IMR-90 (cell line): Measurements from ENCODE around the gene ELP2.

Experiments used
- CEBPB ChIP-seq: IDR thresholded peaks from 2 replicates; pipeline ENCODE4 v1.6.1; 2012; ENCODE audit warnings: low read depth, low read length, improper control_type of control experiment
- CTCF ChIP-seq: conservative IDR thresholded peaks from 2 replicates; pipeline ENCODE4 v1.5.1; 2012; ENCODE audit warnings: mild to moderate bottlenecking, low read depth, low read length, improper control_type of control experiment
- MAFK ChIP-seq: IDR thresholded peaks from 2 replicates; pipeline ENCODE4 v1.6.1; 2012; ENCODE audit warnings: low read depth, low read length, improper control_type of control experiment
- POLR2A ChIP-seq: IDR thresholded peaks from 2 replicates; pipeline ENCODE4 v1.6.1; 2012; ENCODE audit warnings: mild to moderate bottlenecking, low read depth, low read length
- RAD21 ChIP-seq: IDR thresholded peaks from 2 replicates; pipeline ENCODE4 v1.6.1; 2012; ENCODE audit warnings: low read length, improper control_type of control experiment
- RCOR1 ChIP-seq: IDR thresholded peaks from 2 replicates; pipeline ENCODE4 v1.6.1; 2012; ENCODE audit warnings: mild to moderate bottlenecking, low read length, improper control_type of control experiment; ENCODE audit not compliant: insufficient replicate concordance
- SMC3 ChIP-seq: fragments of 150-350 bp; IDR thresholded peaks from 2 replicates; pipeline ENCODE4 v1.6.1; 2016; ENCODE audit warnings: low read depth, mild to moderate bottlenecking, antibody characterized with exemption, low read length, moderate library complexity

GRCh38 chr18:36183033-36183432 lies 53.3 kb downstream of the ELP2 start:
- TF ChIP-seq CTCF: no peak
- no peak for TF ChIP-seq CEBPB
- TF ChIP-seq RAD21: no peak
- no peak for TF ChIP-seq MAFK
- TF ChIP-seq POLR2A: no peak
- no peak for TF ChIP-seq RCOR1
- TF ChIP-seq SMC3: no peak
